Neuron (in vitro differentiated cells): Measurements from ENCODE around the gene NDUFB11.

Experiments used
- H2AFZ ChIP-seq: one replicate; pipeline ENCODE4 v1.6.1; 2013; ENCODE audit warnings: low read depth, mild to moderate bottlenecking, inconsistent platforms, low read length, moderate library complexity
- H3K27me3 ChIP-seq: one replicate; pipeline ENCODE4 v1.6.1; 2013; ENCODE audit warnings: low read length; ENCODE audit not compliant: insufficient read depth
- H3K36me3 ChIP-seq: one replicate; pipeline ENCODE4 v1.6.1; 2013; ENCODE audit warnings: low read length; ENCODE audit not compliant: insufficient read depth
- H3K4me1 ChIP-seq: one replicate; pipeline ENCODE4 v1.6.1; 2013; ENCODE audit warnings: low read length; ENCODE audit not compliant: insufficient read depth
- H3K4me3 ChIP-seq: 2 replicates; pipeline ENCODE4 v1.5.1; 2013; ENCODE audit warnings: mild to moderate bottlenecking, low read length, moderate library complexity
- H3K9me3 ChIP-seq: one replicate; pipeline ENCODE4 v1.6.1; 2013; ENCODE audit warnings: low read length

NDUFB11 gene

DNA sequence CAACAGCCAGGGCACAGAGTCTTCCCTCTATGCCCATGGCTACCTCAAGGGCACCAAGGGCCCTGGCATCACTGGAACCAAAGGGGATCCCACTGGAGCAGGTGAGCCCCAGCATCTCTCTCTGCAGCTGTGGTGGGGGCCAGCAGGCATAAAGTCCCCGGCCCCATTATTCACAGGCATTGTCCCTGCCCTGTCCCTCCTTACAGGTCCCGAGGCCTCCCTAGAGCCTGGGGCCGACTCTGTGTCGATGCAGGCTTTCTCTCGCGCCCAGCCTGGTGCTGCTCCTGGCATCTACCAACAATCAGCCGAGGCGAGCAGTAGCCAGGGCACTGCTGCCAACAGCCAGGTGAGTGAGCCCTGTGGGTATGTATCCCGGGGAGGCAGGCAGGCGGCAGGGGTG lies 36.8 kb upstream of the NDUFB11 start:
- Histone ChIP-seq H3K4me1 (no peaks in the 10 kb centered on the region), H3K9me3 (no peaks in the 10 kb centered on the region), H2AFZ (no peak overlapping the region), H3K4me3 (no peak overlapping the region), H3K27me3 (peaks cover 26% of the 10 kb centered on the region), H3K36me3 (peaks cover 49% of the 10 kb centered on the region)

- Histone ChIP-seq H3K4me3 (no peak overlapping the region), H3K27me3 (peaks cover 26% of the 10 kb centered on the region), H2AFZ (no peak overlapping the region), H3K9me3 (no peaks in the 10 kb centered on the region), H3K4me1 (no peaks in the 10 kb centered on the region), H3K36me3 (peaks cover 47% of the 10 kb centered on the region)
Observed at GRCh38 chrX:47180346-47180745, 35.8 kb upstream of the NDUFB11 start.

DNA sequence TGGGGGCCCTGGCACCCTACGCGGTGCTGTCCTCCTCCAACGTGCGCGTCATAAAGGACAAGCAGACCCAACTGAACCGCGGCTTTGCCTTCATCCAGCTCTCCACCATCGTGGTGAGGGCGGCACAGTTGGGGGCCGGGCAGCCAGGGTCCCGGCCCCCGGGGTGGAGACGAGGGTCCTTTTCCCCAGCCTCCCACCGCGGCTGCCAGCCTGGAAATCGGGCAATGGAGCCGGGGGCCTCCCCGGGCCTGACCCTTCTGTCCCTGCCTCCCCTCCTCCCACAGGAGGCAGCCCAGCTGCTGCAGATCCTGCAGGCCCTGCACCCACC lies 35.4 kb upstream of the NDUFB11 start:
- Histone ChIP-seq H2AFZ (no peak overlapping the region), H3K9me3 (no peaks in the 10 kb centered on the region), H3K4me1 (no peaks in the 10 kb centered on the region), H3K36me3 (peaks cover 46% of the 10 kb centered on the region), H3K4me3 (no peak overlapping the region), H3K27me3 (peaks cover 26% of the 10 kb centered on the region)

DNA sequence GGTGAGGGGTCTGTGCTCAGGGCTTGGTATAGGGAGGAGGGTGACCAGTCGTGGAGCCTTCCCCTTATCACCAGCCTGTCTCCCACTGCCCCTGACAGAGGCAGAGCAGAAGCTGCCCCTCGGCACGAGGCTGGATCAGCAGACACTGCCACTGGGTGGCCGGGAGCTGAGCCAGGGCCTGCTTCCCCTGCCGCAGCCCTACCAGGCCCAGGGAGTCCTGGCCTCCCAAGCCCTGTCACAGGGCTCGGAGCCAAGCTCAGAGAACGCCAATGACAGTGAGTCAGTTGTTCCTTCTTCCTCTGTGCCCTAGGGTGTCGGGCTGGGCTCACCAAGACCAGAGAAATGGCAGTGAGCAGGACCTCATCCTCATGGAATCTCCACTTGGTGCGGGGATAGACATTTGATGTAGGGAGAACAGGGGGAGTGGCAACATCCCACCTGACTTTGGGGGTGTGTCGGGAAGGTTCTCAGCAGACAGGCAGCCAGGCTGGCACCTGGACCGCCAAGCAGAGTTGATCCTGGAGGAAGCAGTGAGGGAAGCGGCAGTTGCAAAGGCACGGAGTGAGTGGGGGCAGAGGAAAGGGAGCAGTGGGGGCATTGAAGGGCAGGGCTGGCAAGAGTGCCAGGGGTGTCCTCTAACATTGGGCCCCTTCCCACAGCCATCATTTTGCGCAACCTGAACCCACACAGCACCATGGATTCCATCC lies 34.9 kb upstream of the NDUFB11 start:
- no peak overlapping the region for H3K4me3 ChIP-seq
- no peak overlapping the region for H2AFZ ChIP-seq
- no peaks in the 10 kb centered on the region for H3K4me1 ChIP-seq
- peaks cover 41% of the 10 kb centered on the region for H3K36me3 ChIP-seq
- peaks cover 26% of the 10 kb centered on the region for H3K27me3 ChIP-seq
- H3K9me3 ChIP-seq, result no peaks in the 10 kb centered on the region

GRCh38 chrX:47178337-47178736 lies 33.8 kb upstream of the NDUFB11 start:
- H3K27me3 ChIP-seq, result peaks cover 27% of the 10 kb centered on the region
- H3K36me3 ChIP-seq, result peaks cover 44% of the 10 kb centered on the region

GRCh38 chrX:47177079-47177478 lies 32.6 kb upstream of the NDUFB11 start:
- Histone ChIP-seq H3K4me3 (no peak overlapping the region), H3K4me1 (no peaks in the 10 kb centered on the region), H3K27me3 (peaks cover 29% of the 10 kb centered on the region), H2AFZ (no peak overlapping the region), H3K9me3 (no peaks in the 10 kb centered on the region), H3K36me3 (peaks cover 50% of the 10 kb centered on the region)

More at GRCh38 chrX:47178337-47178736, 33.8 kb upstream of the NDUFB11 start:
- no peaks in the 10 kb centered on the region for H3K4me1 ChIP-seq
- H3K9me3 ChIP-seq, result no peaks in the 10 kb centered on the region
- H3K4me3 ChIP-seq, result no peak overlapping the region
- H2AFZ ChIP-seq, result no peak overlapping the region

GRCh38 chrX:47176101-47176740 lies 31.7 kb upstream of the NDUFB11 start:
- no peak overlapping the region for H2AFZ ChIP-seq
- H3K4me3 ChIP-seq, result no peak overlapping the region
- peaks cover 50% of the 10 kb centered on the region for H3K36me3 ChIP-seq
- no peaks in the 10 kb centered on the region for H3K4me1 ChIP-seq
- H3K27me3 ChIP-seq, result peaks cover 27% of the 10 kb centered on the region
- no peaks in the 10 kb centered on the region for H3K9me3 ChIP-seq

DNA sequence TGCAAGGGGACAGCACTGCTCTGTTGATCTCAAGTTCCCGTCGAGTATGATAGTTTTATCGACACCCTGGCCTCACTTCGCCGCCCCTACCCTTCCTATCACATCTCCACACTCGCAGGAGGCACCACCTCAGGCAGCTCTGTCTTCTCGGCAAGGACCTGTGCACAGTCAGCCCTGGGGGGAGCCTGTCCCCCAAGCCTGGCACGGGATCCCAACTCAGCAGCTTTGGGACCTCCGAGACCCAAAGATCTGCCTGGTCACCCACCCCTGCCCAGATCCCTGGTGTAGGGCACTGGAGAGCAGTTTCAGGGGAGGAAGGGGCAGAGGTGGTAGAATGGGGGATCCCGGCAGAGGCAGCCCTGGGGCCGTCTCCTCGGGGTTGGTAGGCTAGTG lies 31.1 kb upstream of the NDUFB11 start:
- H3K9me3 ChIP-seq, result no peaks in the 10 kb centered on the region
- no peaks in the 10 kb centered on the region for H3K4me1 ChIP-seq
- H2AFZ ChIP-seq, result no peak overlapping the region
- peaks cover 50% of the 10 kb centered on the region for H3K36me3 ChIP-seq
- H3K4me3 ChIP-seq, result no peak overlapping the region
- H3K27me3 ChIP-seq, result peaks cover 27% of the 10 kb centered on the region

- H3K4me1 ChIP-seq, result no peaks in the 10 kb centered on the region
- H2AFZ ChIP-seq, result no peak overlapping the region
- no peaks in the 10 kb centered on the region for H3K9me3 ChIP-seq
- no peak overlapping the region for H3K4me3 ChIP-seq
- peaks cover 51% of the 10 kb centered on the region for H3K36me3 ChIP-seq
- peaks cover 32% of the 10 kb centered on the region for H3K27me3 ChIP-seq
Observed at GRCh38 chrX:47174846-47175587, 30.5 kb upstream of the NDUFB11 start.

DNA sequence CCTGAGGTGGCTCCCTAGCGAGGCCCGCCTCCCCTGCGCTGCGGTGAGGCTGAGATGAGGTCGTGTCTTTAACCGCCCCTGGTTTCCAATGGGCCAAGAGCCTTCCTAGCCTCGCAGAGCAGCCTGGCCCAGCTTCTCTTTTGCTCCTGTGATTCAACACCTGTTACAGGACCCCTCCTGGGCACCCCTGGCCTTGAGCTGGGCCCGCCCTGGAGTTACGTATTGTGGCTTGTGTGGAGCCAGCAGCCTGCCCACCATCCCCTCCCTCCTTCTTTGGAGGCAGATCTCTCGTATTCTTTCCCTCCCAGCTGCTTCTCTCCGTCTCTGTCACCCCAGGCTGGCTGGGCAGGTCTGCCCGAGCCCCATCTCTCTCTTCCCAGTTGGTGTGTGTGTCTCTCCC lies 29.9 kb upstream of the NDUFB11 start:
- no peak overlapping the region for H2AFZ ChIP-seq
- H3K4me1 ChIP-seq, result no peaks in the 10 kb centered on the region
- no peaks in the 10 kb centered on the region for H3K9me3 ChIP-seq
- H3K27me3 ChIP-seq, result peaks cover 30% of the 10 kb centered on the region
- H3K4me3 ChIP-seq, result no peak overlapping the region
- peaks cover 49% of the 10 kb centered on the region for H3K36me3 ChIP-seq

DNA sequence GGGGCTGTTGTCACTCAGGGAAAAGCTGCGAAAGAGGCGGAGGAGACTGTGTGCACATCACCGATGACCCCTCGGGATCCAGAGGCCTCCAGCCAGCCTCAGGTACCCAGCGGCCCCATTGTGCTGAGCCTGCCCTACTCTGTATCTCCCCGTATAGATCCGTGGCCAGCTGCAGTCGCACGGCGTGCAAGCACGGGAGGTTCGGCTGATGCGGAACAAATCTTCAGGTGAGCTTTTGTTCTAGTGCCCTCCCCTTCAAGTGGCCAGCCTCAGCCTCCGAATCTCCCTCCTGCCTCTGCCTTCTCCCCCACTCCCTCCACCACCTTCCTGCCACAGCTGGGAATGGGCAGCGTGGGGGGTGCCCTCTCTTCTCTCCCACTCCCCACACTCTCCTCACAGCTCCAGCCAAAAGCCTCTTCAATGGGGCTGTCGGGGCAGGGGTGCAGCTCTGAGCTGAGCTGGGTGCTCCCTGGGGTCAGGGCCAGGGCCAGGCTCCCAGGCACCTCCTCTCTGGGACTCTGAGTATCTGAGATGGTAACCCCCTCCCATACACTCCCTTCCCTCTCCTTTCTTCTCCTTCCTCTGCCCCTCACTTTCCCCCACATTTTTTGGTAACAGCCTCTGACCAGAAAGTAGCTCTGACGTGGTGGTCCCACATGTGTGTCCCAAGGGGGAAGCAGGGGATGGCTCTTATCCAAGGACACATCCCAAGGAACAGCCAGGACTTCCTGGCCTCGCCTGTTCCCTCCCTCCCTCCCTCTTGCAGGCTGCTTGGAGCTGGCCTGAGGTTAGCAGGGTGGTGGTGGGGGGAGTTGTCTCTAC lies 28.7 kb upstream of the NDUFB11 start:
- H3K9me3 ChIP-seq, result no peaks in the 10 kb centered on the region
- H3K36me3 ChIP-seq, result peaks cover 46% of the 10 kb centered on the region
- no peaks in the 10 kb centered on the region for H3K4me1 ChIP-seq
- H2AFZ ChIP-seq, result no peak overlapping the region
- no peak overlapping the region for H3K4me3 ChIP-seq
- peaks cover 28% of the 10 kb centered on the region for H3K27me3 ChIP-seq

DNA sequence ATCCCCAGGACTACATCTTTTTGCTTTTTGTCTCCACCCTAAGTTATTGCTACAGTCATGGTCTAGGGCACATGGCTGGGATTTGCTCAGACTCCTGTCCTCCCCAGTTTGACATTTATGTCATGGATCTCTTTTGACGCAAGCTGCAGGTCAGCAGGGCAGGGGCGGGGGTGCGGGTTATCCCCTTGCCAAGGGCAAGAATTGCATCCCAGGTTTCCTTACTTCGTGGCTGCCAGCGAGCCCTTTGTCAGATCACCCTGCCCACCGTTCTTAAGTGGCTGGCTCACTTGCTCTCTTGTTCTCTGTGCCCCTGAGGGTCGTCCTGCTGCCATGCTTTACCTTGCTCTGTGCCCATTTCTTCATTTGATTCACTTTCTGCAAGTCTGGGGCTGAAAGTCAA lies 28.0 kb upstream of the NDUFB11 start:
- no peak overlapping the region for H2AFZ ChIP-seq
- H3K27me3 ChIP-seq, result peaks cover 24% of the 10 kb centered on the region
- H3K4me1 ChIP-seq, result no peaks in the 10 kb centered on the region
- H3K4me3 ChIP-seq, result no peak overlapping the region
- peaks cover 40% of the 10 kb centered on the region for H3K36me3 ChIP-seq
- no peaks in the 10 kb centered on the region for H3K9me3 ChIP-seq

- peaks cover 38% of the 10 kb centered on the region for H3K36me3 ChIP-seq
- no peaks in the 10 kb centered on the region for H3K4me1 ChIP-seq
Observed at GRCh38 chrX:47171996-47172395, 27.5 kb upstream of the NDUFB11 start.

More at GRCh38 chrX:47171996-47172395, 27.5 kb upstream of the NDUFB11 start:
- Histone ChIP-seq H3K27me3 (peaks cover 24% of the 10 kb centered on the region), H3K4me3 (no peak overlapping the region), H3K9me3 (no peaks in the 10 kb centered on the region), H2AFZ (no peak overlapping the region)
